ENCODE measurements around the gene PRKAG2.

GRCh38 chr7:151630358-151630757 is 246.6 kb downstream of the PRKAG2 start:
- TF ChIP-seq CTCF (IDR thresholded peaks at IDR 0.05) (no peak), POLR2A (IDR thresholded peaks at IDR 0.05) (no peak)
